CMK (cell line): ENCODE measurements around the gene LIMK1.

Experiments
- DNase-seq: peaks from one replicate; pipeline ENCODE4 v3.0.0-alpha.2; 2010; ENCODE audit warnings: low read depth

LIMK1 gene

DNA sequence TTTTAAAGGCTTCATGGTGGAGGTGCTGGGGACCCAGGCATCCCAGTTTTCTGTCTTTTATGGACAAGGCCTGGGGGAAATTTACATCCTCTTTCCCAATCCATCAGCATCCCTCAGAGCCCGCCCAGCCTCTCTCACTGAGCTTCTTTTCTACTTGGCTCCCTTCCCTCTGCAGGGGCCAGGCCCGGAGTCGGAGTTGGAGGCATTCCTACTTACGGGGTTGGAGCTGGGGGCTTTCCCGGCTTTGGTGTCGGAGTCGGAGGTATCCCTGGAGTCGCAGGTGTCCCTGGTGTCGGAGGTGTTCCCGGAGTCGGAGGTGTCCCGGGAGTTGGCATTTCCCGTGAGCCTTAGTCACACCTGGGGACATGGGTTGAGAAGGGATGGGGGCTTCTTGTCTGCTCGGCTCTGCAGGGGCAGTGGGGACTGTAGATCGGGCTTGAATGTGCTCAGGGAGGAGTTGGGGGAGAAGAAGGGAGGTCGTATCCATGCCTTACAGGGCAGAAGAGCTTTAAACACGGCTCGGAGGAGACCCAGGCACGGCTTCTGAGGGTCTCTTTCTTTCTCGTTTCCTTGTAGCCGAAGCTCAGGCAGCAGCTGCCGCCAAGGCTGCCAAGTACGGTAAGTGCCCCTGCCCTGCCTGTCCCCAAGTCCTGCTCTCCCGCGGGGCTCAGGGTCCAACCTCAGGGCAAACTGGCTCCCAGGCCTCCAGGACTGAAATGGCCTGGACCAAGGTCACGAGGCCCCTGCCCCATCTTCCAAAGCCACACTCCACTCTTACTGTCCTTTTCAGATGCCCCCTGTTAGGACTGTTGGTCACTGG lies 27.3 kb upstream of the LIMK1 start:
- no peak for DNase-seq

DNA sequence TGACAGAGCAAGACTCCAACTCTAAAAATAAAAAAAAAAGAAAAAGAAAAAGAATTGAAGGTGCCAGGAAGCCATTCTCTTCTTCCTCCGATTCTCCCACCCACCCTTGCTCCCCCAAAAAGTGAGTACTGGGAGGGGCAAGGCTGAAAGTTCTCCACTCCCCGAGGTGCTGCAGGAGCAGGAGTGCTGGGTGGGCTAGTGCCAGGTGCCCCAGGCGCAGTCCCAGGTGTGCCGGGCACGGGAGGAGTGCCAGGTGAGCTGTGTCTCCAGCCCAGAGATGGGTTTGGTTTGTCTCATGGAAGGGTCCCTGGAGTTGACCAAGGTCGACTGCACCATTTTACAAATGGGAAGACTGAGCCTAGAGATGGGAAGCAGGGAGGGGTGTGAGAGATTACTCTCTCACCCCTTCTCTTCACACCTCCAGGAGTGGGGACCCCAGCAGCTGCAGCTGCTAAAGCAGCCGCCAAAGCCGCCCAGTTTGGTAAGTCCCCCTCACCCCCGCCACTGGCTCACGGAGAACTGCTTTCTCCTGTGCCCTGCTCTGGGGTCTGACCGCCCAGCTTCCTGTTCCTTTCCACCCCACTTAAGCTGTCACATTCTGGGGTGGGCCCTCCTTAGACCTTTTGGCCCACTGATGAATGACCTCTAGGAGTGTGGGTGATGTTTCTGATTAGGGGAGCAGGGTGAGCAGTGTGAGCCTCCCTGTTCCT lies 26.2 kb upstream of the LIMK1 start:
- DNase-seq = no peak

DNA sequence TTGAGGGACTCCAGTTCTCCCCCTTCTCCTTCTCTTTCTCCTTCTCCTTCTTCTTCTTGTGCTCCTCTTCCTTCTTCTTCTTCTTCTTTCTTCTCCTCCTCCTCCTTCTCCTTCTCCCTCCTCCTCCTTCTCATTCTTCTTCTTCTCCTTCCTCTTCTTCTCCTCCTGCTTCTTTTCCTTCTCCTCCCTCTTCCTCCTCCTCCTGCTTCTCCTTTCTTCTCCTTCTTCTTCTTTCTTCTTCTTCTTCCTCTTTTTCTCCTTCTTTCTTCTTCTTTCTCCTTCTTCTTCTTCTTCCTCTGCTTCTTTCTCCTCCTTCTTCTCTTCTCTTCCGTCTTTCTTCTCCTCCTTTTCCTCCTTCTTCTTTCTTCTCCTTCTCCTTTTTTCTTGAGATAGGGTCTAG lies 25.6 kb upstream of the LIMK1 start:
- no peak for DNase-seq

DNA sequence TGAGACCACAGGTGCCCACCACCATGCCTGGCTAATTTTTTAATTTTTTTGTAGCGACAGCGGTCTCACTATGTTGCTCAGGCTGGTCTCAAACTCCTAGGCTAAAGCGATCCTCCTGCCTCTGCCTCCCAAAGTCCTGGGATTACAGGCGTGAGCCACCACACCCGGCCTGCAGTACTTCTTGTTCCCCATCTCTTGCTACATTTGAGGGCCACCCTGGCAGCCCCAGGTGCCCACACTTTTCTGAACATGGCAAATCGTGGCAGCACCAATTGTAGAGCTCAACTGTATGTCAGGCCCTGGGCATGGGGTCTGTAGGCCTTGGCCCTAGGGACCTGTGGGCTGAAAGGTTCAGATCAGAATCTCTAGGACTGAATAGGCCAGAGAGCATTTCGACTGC lies 25.1 kb upstream of the LIMK1 start:
- DNase-seq = no peak

DNA sequence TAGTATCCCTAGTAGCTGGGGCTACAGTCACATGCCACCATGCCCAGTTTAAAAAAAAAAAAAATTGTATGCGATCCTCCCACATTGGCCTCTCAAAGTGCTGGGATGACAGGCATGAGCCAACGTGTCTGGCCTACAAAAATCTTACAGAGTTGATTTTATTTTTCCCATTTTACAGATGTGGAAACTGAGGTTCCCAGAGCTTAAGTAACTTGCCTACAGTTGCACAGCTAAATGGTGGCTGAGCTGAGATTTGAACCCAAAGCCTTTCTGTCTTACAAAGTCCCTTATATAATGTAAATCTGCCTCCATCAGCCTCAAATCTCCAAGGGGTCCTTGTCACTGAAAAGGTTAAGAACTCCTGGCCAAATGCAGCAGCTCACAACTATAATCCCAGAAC lies 24.6 kb upstream of the LIMK1 start:
- DNase-seq = no peak

DNA sequence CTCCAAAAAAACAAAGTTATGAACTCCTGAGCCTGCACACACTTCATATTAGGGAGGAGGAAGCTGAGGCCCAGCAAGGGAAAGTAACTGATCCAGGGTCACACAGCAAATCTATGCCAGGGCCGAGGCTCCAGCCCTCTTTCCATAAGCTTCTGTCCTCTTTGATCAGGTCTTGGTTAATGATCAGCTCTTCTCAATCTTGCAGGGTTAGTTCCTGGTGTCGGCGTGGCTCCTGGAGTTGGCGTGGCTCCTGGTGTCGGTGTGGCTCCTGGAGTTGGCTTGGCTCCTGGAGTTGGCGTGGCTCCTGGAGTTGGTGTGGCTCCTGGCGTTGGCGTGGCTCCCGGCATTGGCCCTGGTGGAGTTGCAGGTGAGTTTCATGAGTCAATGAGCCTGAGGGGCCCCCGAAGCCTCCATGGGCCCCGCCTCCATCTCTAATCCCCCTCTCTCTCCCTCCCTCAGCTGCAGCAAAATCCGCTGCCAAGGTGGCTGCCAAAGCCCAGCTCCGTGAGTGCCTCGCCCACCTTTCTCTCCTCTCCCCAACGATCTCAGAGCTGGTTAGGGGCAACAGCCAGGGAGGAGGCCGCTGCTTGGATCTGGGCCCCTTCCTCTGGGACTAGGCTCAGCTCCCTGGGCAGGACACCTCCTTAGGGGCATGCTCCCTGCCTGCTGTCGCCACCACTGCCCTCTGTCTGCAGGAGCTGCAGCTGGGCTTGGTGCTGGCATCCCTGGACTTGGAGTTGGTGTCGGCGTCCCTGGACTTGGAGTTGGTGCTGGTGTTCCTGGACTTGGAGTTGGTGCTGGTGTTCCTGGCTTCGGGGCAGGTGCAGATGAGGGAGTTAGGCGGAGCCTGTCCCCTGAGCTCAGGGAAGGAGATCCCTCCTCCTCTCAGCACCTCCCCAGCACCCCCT lies 23.7 kb upstream of the LIMK1 start:
- no peak for DNase-seq

DNA sequence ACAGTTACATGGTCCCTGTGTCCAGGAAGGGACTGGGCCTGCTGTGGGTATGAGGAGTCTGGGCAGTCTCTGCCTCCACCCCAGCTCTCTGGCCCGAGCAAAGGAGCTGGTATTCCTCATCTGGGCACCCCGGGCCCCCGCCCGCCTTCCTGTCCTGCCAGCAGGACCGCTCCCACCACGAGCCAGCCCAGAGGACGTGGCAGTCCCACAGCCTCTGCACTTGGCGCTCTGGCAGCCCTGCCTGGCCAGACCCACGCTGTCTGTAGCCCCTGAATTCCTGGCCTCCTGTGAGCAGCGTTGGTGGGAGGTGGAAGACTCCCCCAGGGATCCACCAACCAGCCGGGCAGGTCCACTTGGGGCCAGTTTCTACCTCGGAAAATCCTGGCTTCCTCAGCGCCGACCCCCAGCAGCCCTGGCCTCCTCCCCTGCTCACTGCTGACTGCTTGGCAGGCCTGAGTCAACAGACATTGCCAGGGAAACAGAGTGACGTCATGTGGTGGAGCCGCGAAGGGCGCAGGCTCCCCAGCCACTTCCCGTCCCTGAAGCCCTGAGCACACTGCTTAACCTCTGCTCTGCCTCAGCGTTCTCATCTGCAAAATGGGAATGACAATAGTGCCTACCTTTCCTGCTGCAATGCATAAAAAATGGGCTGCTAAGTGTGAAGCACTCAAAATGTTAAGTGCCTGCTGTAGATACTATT lies 21.6 kb upstream of the LIMK1 start:
- peak; percentile 55 for DNase-seq

DNA sequence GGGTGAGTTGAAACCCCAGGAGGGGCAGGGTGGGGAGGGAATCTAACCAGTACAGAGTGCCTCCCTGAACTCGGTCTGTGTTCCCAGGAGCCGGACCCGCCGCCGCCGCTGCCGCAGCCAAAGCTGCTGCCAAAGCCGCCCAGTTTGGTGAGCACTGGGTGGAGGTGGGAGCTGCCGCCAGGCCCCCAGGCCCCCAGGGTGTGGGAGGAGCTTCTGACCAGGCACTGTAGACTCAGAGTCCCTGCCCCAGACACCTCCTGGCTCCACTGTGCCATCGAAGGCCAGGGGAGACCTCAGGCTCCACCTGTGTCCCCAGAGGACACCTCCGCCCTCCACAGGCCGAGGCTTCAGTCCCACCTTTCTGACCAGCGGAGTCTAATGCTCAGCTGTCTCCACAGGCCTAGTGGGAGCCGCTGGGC lies 20.4 kb upstream of the LIMK1 start:
- no peak for DNase-seq

DNA sequence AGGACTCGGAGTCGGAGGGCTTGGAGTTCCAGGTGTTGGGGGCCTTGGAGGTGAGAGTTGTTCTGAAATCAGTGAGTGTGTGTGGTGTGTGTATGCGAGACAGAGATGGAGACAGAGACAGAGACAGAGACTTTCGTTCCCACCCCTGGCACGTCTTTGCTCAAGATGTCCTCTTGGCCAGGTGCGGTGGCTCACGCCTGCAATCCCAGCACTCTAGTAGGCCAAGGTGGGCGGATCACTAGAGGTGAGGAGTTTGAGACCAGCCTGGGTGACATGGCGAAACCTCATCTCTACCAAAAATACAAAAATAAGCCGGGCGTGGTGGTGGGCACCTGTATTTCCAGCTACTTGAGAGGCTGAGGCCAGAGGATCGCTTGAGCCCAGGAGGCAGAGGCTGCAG lies 20.0 kb upstream of the LIMK1 start:
- DNase-seq = no peak

DNA sequence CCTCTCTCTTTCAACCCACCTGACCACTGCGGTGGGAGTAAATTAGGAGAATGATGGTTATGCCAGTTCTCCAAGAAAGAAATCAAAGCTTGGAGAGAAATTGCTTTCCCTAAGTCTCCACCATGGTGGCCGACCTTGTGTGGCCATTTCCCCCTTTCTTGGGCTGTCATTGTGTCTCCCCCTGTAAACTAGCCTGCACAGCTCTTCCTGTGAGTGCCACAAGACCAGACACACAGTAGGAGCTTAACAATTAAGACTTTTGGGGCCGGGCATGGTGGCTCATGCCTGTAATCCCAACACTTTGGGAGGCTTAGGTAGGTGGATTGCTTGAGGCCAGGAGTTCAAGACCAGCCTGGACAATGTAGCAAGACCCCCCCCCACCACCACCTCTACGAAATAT lies 18.9 kb upstream of the LIMK1 start:
- no peak for DNase-seq

DNA sequence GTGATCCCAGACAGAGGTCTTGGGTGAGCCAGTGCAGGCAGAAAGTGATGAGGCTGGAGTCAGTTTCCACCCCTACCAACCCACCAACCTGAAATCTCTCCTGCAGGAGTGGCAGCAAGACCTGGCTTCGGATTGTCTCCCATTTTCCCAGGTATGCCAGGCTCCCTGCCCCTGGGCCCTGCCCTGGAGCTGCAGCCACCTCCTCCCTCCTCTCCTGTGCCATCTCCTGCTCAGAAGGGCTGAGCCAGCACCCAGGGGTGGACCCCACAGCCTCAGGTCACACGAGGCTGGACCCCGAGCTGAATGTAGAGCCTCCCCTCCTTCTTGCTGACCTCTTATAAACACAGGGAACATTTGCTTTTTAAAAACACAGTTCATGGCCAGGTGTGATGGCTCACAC lies 17.0 kb upstream of the LIMK1 start:
- no peak for DNase-seq

DNA sequence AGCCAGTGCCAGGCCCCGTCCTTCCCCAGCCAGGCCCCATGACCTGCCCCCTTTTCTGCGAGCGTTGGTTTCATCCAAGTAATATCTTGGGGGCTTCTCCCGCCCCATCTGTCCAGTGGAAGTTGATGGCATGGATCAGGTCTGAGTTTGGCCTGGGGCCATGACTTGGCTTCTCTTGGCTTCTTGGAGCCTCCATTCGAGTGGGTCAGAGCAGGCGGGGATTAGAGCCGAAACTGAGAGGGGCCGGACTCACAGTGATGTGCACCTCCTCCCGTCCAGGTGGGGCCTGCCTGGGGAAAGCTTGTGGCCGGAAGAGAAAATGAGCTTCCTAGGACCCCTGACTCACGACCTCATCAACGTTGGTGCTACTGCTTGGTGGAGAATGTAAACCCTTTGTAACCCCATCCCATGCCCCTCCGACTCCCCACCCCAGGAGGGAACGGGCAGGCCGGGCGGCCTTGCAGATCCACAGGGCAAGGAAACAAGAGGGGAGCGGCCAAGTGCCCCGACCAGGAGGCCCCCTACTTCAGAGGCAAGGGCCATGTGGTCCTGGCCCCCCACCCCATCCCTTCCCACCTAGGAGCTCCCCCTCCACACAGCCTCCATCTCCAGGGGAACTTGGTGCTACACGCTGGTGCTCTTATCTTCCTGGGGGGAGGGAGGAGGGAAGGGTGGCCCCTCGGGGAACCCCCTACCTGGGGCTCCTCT lies 15.1 kb upstream of the LIMK1 start:
- no peak for DNase-seq

DNA sequence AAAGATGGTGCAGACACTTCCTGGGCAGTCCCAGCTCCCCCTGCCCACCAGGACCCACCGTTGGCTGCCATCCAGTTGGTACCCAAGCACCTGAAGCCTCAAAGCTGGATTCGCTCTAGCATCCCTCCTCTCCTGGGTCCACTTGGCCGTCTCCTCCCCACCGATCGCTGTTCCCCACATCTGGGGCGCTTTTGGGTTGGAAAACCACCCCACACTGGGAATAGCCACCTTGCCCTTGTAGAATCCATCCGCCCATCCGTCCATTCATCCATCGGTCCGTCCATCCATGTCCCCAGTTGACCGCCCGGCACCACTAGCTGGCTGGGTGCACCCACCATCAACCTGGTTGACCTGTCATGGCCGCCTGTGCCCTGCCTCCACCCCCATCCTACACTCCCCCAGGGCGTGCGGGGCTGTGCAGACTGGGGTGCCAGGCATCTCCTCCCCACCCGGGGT lies 14.5 kb upstream of the LIMK1 start:
- DNase-seq = no peak

DNA sequence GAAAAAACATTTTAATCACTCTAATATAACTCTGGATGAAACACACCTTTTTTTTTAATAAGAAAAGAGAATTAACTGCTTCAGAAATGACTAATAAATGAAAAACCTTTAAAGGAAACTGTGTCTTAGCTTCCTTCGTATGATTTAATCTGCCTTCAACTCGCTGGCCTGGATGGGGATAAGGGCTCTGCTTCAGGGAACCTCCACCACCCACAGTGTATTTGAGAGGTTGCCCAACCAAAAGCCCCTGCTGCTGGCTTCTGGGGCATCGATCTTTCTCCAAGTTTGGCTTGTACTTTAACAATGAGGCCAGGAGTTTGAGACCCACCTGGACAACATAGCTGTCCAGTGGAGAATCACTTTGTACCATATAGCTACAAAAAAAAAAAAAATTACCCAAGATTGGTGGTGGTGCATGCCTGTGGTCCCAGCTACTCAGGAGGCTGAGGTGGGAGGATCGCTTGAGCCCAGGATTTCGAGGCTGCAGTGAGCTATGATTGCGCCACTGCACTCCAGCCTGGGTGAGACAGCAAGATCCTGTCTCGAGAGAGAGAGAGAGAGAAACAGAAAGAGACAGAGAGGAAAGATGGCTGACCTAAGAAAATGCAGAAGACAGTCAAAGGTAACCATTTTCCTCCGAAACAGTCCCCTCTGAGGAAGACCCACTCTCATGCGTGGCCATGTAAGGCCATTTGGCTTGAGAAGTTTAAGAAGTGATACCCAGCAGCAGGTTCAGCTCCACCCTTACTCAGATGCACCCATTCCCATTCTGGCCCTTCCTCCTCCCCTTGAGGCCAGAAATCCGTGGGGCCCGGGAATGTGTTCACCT lies 13.6 kb upstream of the LIMK1 start:
- no peak for DNase-seq

DNA sequence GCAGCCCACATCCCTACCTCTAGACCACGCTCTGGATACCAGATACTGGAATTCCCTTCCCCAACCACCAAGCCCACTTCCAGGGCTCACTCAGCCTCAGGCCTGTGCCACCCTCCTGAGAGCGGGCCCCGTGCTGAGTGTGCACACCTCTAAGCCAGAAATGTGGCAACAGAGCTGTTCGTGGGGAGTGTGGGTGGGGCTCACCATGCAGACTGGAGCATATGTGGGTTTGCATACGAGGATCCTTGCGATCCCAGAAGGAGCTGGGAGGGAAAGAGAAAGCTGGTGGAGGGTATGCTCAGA lies 13.0 kb upstream of the LIMK1 start:
- DNase-seq = no peak

DNA sequence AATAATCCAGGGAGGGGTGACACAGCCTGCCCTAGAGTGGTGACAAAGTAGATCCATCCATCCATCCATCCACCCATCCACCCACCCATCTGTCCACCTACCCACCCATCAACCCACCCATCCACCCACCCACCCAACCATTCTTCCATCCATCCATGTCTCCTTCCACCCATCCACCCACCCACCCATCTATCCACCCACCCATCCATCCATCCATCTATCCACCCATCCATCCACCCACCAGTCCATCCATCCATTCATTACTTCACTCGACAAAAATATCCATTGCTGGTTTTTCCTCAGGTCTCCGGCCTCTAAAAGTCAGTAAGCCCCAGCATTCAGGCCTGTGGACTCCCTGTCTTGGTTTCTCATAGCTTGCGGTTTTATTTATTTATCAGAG lies 12.5 kb upstream of the LIMK1 start:
- DNase-seq = no peak

DNA sequence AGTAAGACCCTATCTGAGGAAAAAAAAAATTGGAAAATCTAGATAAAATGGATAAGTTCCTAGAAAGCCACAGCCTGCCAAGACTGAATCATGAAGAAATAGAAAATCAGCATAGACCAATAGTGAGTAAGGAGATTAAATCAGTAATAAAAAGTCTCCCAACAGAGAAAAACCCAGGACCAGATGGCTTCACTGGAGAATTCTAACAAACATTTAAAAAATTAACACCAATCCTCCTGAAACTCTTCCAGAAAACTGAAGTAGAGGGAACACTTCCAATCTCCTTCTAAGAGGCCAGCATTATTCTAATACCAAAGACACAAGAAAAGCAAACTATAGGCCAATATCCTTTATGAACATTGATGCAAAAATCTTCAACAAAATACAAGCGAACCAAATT lies 8.8 kb upstream of the LIMK1 start:
- DNase-seq = no peak

DNA sequence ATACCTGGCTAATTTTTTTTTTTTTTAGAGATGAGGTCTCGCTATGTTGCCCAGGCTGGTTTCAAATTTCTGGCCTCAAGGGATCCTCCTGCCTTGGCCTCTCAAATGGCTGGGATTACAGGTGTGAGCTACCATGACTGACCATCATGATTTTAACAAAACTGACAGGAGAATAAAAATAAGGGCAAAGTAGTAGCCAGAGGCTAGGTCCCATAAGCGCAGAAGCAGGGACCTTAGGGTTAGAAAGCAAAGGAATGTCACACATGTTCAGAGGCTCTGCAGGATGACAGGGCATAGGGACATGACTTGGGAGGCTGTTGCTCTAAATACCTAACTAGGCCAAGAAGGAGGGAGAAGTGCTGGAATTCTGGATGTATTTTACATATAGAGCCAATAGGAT lies 5.1 kb upstream of the LIMK1 start:
- DNase-seq = no peak

DNA sequence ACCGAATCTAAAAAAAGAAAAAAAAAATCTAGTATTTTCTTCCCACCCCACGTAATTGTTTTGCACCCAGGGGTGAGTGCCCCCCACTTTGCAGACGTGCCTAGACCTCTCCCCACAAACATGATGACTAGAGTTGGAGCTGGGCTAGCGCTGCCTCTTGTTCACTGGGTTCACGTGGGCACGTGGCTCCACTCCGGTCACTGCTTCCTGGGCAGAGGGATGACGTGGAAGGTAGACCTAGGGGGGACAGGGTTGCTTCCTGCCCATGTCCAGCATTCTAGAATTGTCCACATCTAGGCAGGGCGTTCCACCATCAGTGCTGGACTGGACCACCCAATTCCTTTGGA lies 861 bp upstream of the LIMK1 start:
- DNase-seq = no peak

DNA sequence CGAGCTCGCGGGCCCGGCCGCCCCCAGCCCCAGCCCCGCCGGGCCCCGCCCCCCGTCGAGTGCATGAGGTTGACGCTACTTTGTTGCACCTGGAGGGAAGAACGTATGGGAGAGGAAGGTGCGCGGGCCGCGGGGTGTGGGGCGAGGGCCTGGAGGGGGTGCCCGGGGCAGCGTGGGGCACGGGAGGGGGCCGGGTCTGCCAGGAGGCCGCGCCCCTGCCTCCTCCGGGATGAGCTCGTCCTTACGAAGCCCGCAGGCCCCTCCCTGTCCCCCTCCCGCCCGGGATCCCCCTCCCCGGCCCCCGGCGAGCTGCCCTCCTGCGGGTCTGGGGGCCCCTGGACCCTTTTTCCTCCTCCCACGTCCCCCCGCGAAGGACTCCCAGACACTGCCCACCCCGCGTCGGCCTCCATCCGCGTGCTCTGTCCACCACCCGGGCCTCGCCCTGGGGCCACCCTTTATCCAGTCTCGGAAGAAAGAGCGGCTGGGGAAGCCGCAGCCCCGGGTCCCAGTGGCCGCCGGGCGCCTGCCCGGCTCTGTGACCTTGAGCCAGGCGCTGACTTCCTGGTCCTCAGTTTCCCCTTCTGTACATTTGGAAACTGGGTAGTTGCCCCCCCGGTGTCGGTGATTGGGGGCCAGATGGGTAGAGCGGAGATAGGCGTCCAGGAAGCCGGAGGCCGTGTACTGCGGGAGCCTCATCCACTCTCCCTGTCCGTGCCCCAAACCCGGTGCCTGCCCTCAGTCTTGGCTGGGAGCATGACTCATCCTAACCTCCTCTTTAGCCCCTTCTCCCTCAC lies 521 bp downstream of the LIMK1 start:
- no peak for DNase-seq
